NCI-H345 treated with DMSO at 0.1 percent for 48 hours (cell line): ENCODE data around the gene LATS2.

Experiments
- DNase-seq: peaks from one replicate; lab custom pipeline; 2025; ENCODE audit not compliant: unreplicated experiment; lab: John Stamatoyannopoulos, UW

The LATS2 gene

GRCh38 chr13:20994441-20994821 lies 67.0 kb downstream of the LATS2 start:
- no peak for DNase-seq

- DNase-seq: no peak
These were observed 67.5 kb downstream of the LATS2 start for GRCh38 chr13:20993661-20994440.

GRCh38 chr13:20993211-20993610 lies 68.2 kb downstream of the LATS2 start:
- no peak for DNase-seq

- DNase-seq: no peak
These were observed 69.5 kb downstream of the LATS2 start for GRCh38 chr13:20991741-20992520.

- no peak for DNase-seq
These were observed 70.4 kb downstream of the LATS2 start for GRCh38 chr13:20990910-20991525.

- DNase-seq: no peak
These were observed 71.6 kb downstream of the LATS2 start for GRCh38 chr13:20989656-20990321.

GRCh38 chr13:20988909-20989655 lies 72.3 kb downstream of the LATS2 start:
- no peak for DNase-seq

GRCh38 chr13:20988033-20988908 lies 73.1 kb downstream of the LATS2 start:
- DNase-seq: no peak

- DNase-seq: no peak
These were observed 73.8 kb downstream of the LATS2 start for GRCh38 chr13:20987599-20987998.

GRCh38 chr13:20984879-20985278 lies 76.5 kb downstream of the LATS2 start:
- no peak for DNase-seq

GRCh38 chr13:20983386-20983785 lies 78.0 kb downstream of the LATS2 start:
- no peak for DNase-seq

GRCh38 chr13:20981370-20982095 lies 79.9 kb downstream of the LATS2 start:
- no peak for DNase-seq

- DNase-seq: no peak
These were observed 80.5 kb downstream of the LATS2 start for GRCh38 chr13:20980899-20981298.

- no peak for DNase-seq
These were observed 81.0 kb downstream of the LATS2 start for GRCh38 chr13:20980430-20980829.

GRCh38 chr13:20977394-20977793 lies 84.0 kb downstream of the LATS2 start:
- DNase-seq: no peak

GRCh38 chr13:20974981-20975585 lies 86.3 kb downstream of the LATS2 start:
- DNase-seq: no peak

- DNase-seq: no peak
These were observed 87.4 kb downstream of the LATS2 start for GRCh38 chr13:20973886-20974425.

GRCh38 chr13:20972731-20973130 lies 88.7 kb downstream of the LATS2 start:
- no peak for DNase-seq
